ENCODE measurements around the gene ATG2A.

DNA sequence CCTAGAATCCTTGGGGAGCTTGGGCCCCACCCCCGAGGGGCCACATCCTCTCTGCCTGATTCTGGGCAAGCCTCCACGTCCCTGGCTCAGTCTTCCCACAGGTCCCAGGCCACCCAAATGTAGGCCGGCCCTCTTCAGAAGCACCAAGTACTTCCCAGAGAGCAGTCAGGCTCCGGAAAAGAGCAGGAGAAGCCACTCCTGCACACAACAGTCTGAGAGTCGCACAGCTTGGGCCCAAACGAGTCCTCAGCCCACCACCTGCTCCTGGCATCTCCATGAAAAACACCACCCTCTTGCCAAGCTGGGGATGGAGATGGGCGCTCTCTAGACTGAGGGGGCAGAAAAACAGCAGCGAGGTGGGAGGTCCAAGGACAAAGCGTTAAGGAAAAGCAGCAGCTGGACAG lies 54.0 kb downstream of the ATG2A start:
- no peak for TF ChIP-seq EZH2 (IDR thresholded peaks at IDR 0.05; ENCODE audit: borderline replicate concordance, low read depth, low read length, poor library complexity, severe bottlenecking)
- TF ChIP-seq, protein P1, sequence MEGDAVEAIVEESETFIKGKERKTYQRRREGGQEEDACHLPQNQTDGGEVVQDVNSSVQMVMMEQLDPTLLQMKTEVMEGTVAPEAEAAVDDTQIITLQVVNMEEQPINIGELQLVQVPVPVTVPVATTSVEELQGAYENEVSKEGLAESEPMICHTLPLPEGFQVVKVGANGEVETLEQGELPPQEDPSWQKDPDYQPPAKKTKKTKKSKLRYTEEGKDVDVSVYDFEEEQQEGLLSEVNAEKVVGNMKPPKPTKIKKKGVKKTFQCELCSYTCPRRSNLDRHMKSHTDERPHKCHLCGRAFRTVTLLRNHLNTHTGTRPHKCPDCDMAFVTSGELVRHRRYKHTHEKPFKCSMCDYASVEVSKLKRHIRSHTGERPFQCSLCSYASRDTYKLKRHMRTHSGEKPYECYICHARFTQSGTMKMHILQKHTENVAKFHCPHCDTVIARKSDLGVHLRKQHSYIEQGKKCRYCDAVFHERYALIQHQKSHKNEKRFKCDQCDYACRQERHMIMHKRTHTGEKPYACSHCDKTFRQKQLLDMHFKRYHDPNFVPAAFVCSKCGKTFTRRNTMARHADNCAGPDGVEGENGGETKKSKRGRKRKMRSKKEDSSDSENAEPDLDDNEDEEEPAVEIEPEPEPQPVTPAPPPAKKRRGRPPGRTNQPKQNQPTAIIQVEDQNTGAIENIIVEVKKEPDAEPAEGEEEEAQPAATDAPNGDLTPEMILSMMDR (conservative IDR thresholded peaks at IDR 0.05; ENCODE audit: low read depth, low read length), result no peak

Data from A673 (cell line).